Astrocyte of the cerebellum (primary cell): ENCODE results near the gene NDFIP2.
A peak's percentile ranks its signal among the peaks of the same experiment; 100 is the strongest.

Experiments
- DNase-seq: peaks from one replicate; pipeline ENCODE4 v3.0.0-alpha.2; 2011; ENCODE audit warnings: low read depth
- H3K4me3 ChIP-seq: 2 replicates; pipeline ENCODE4 v1.5.1; 2011; ENCODE audit warnings: mild to moderate bottlenecking, low read depth, low read length, moderate library complexity
- in situ Hi-C: cut with HindIII; loops from 2 replicates; pipeline ENCODE4 v1.10.0; 2017; ENCODE audit warnings: low sequenced_read_pairs
- TF ChIP-seq, protein P1 (sequence below): IDR thresholded peaks from 2 replicates; pipeline ENCODE4 v1.5.1; 2012; ENCODE audit warnings: low read length, low read depth, moderate library complexity, mild to moderate bottlenecking; ENCODE audit errors: missing control alignments

NDFIP2 gene

GRCh38 chr13:79486433-79487188 is 5.7 kb downstream of the NDFIP2 start:
- in situ Hi-C loops, result no loop called here
- no peak overlapping the region for H3K4me3 ChIP-seq
- DNase-seq, result no peak
- TF ChIP-seq, protein P1, sequence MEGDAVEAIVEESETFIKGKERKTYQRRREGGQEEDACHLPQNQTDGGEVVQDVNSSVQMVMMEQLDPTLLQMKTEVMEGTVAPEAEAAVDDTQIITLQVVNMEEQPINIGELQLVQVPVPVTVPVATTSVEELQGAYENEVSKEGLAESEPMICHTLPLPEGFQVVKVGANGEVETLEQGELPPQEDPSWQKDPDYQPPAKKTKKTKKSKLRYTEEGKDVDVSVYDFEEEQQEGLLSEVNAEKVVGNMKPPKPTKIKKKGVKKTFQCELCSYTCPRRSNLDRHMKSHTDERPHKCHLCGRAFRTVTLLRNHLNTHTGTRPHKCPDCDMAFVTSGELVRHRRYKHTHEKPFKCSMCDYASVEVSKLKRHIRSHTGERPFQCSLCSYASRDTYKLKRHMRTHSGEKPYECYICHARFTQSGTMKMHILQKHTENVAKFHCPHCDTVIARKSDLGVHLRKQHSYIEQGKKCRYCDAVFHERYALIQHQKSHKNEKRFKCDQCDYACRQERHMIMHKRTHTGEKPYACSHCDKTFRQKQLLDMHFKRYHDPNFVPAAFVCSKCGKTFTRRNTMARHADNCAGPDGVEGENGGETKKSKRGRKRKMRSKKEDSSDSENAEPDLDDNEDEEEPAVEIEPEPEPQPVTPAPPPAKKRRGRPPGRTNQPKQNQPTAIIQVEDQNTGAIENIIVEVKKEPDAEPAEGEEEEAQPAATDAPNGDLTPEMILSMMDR, result no peak

GRCh38 chr13:79490326-79490725 is 9.4 kb downstream of the NDFIP2 start:
- TF ChIP-seq, protein P1, result no peak
- H3K4me3 ChIP-seq, result no peak overlapping the region
- no peak for DNase-seq
- in situ Hi-C loops, result no loop called here

DNA sequence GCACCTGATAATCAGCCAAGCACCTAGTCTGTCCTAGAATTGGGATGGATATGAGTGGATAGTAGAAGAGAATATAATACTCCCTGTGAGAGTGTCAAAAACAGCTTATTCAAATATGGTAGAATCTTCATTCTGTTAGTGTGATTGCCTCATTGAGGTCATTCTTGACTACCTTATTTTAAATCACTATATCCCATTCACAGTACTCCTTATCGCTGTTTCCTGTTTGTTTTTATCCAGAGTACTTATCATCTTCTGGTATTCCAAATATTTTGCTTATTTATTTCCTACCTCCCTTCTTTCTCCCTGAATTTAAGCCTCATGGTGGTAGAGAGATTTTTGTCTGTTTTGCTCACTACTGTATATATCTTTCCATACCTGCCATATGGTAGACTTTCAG is 9.9 kb downstream of the NDFIP2 start:
- in situ Hi-C loops, result no loop called here
- H3K4me3 ChIP-seq, result no peak overlapping the region
- no peak for DNase-seq
- TF ChIP-seq, protein P1, result no peak

DNA sequence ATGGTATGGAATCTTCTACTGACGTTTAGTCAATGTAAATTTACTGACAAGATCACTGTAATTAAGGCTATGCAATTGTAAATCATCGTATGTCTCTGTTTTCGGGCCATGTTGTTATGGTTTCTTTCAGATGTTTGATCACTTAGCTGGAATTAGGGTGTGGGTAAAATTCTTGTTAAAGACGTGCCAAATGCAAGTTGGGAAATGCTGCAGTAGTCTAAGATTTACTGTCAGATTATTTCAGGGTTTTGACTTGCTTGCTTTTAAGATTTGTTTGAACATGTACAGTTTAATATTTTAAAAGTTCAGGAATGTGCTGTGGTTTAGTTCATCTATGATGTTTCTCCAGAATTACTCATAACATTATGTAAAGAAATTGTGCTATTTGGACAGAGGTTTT is 10.8 kb downstream of the NDFIP2 start:
- TF ChIP-seq, protein P1, result no peak
- peak; percentile 57 for DNase-seq
- in situ Hi-C loops, result no loop called here

GRCh38 chr13:79492313-79492798 is 11.4 kb downstream of the NDFIP2 start:
- TF ChIP-seq, protein P1, result no peak
- DNase-seq, result no peak
- H3K4me3 ChIP-seq, result no peak overlapping the region
- in situ Hi-C loops, result no loop called here

More for the DNA sequence above, 10.8 kb downstream of the NDFIP2 start:
- no peak overlapping the region for H3K4me3 ChIP-seq

DNA sequence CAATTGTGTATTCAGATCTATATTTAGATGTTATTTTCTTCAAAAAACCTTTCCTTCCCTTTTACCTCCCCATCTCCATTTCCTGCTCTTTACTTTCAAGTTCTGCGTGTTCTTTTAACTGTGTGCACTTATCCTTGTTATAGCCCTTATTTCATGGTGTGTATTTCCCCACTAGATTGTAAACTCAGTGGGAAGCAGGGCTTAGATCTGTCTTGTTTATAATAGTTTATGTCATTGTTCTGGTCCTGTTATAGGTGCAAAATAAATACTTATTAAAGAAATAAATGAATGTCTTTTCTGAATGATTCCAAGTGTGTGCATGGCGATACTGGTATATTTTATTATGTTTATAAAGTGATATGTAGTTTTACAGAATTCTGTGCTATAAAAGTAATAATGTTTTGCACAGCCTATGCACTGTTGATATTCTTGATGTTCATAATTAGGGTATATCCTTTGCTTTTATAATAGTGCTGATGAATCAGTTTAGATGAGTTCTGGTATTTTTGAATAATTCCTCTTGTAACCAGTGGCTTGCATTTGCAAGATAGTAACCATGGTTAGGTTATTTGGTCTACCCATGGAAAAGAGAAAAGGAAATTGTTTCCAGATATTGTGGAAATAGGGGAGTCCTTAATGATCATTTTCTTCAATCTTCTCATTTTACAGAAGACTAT is 12.1 kb downstream of the NDFIP2 start:
- TF ChIP-seq, protein P1, result no peak
- in situ Hi-C loops, result no loop called here
- no peak overlapping the region for H3K4me3 ChIP-seq
- no peak for DNase-seq
